ENCODE data around the gene ATG9A.
A peak's percentile ranks its signal among the peaks of the same experiment; 100 is the strongest.

ATG9A gene

GRCh38 chr2:219229305-219230058 is at the start of gene ATG9A, which contains the start of gene ANKZF1:
TSS of gene ATG9A (minus strand) at chr2:219229636. CDS start at chr2:219228024, 1,612 bp downstream.
TSS of gene ANKZF1 (plus strand) at chr2:219229806. CDS start at chr2:219230258, 452 bp downstream.
- peaks cover 48% of the 10 kb centered on the region for H3K36me3 Mint-ChIP-seq (ENCODE audit: low read depth)
- ATAC-seq (peak; percentile 98), DNase-seq (peak; percentile 97)
- H3K27ac Mint-ChIP-seq = peak within 1 kb of the TSS; percentile 100
- H3K4me3 Mint-ChIP-seq = peak within 1 kb of the TSS; percentile 100
- peaks cover 41% of the 10 kb centered on the region for H3K4me1 Mint-ChIP-seq
- H3K9me3 Mint-ChIP-seq = no peaks in the 10 kb centered on the region
- H3K27me3 Mint-ChIP-seq = no peaks in the 10 kb centered on the region

GRCh38 chr2:219278655-219279150 is 49.3 kb upstream of the ATG9A start:
- peak overlapping the region; percentile 79 for H3K4me3 Mint-ChIP-seq
- no peak for DNase-seq
- peaks cover 50% of the 10 kb centered on the region for H3K4me1 Mint-ChIP-seq
- H3K36me3 Mint-ChIP-seq (ENCODE audit: low read depth) = peaks cover 12% of the 10 kb centered on the region
- H3K9me3 Mint-ChIP-seq = no peaks in the 10 kb centered on the region
- ATAC-seq = no peak
- H3K27me3 Mint-ChIP-seq = no peaks in the 10 kb centered on the region
- peak overlapping the region; percentile 86 for H3K27ac Mint-ChIP-seq

DNA sequence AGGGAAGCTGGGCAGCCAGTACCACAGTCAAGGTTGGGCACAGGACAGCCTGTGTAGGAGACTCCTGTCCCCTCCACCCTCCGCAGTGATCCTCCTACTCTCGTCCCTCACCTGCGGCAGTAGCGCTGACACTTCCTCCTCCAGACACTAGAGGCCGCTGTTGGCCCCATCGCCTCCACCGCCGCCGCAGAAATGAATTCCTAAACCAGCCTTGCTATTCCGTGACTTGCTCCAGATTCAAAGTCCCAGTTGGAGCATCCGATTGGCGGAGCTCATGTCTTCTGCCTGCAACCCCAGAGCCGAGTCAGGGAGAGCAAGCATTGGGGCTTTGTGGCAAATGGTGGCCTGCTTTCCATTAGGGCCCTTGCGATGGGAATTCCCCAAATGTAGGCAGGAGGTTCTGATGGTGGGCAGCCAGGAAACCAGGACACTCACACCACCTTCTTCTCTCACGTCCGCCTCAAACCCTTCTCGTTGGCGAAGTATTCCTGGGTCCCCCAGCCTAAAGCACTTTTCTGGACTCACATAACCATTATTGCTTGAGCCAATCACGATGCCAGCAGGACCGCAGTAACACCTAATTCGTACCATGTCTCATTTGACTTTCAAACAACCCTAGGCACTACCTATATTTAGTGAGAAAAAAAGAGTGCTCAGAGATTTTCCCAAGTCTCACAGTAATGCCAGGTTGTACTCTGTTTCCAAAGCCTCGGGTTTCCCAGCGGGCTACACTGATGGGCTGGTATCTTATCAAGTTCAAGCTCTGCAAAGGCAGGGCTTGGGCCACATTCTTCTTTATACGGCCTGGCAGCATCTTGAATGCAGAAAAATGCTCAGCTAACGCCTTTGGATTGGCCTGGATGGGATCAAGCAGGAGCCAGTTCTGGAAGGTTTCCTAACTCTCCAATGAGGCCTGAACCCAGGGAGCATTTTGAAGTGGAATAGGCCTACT is 48.5 kb upstream of the ATG9A start:
- Mint-ChIP-seq H3K4me3 (peak overlapping the region; percentile 79), H3K27me3 (no peaks in the 10 kb centered on the region), H3K36me3 (ENCODE audit: low read depth) (peaks cover 11% of the 10 kb centered on the region), H3K4me1 (peaks cover 56% of the 10 kb centered on the region), H3K27ac (peak overlapping the region; percentile 86), H3K9me3 (no peaks in the 10 kb centered on the region)
- DNase-seq (peak; percentile 82), ATAC-seq (no peak)

- H3K27me3 Mint-ChIP-seq = no peaks in the 10 kb centered on the region
- no peak overlapping the region for H3K4me3 Mint-ChIP-seq
- no peak overlapping the region for H3K27ac Mint-ChIP-seq
- DNase-seq = no peak
- H3K36me3 Mint-ChIP-seq (ENCODE audit: low read depth) = no peaks in the 10 kb centered on the region
- H3K9me3 Mint-ChIP-seq = no peaks in the 10 kb centered on the region
- ATAC-seq = no peak
- peaks cover 36% of the 10 kb centered on the region for H3K4me1 Mint-ChIP-seq
Observed at GRCh38 chr2:219274361-219274921, 45.0 kb upstream of the ATG9A start.

DNA sequence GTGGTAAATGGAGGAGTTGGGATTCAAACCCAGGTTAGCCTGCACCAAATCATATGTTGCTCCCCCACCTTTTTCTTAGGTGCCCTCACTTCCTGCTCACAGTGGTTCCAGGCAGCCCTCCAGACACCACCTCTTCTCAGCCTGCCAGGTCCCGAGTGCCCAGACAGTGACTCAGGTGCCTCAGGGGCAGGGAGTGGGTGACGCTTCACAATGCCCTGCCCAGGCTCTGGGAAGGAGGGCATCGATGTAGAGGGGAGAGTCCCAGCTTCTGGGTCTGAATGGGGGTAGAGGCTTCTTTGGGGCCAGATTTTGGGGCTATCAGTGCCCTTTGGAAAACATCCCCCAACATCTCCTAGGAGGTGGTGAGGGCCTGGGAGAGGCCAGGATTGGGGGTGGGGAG is 44.5 kb upstream of the ATG9A start:
- H3K27ac Mint-ChIP-seq = no peak overlapping the region
- H3K9me3 Mint-ChIP-seq = no peaks in the 10 kb centered on the region
- H3K27me3 Mint-ChIP-seq = no peaks in the 10 kb centered on the region
- DNase-seq = no peak
- H3K4me3 Mint-ChIP-seq = no peak overlapping the region
- H3K4me1 Mint-ChIP-seq = peaks cover 36% of the 10 kb centered on the region
- ATAC-seq = no peak
- H3K36me3 Mint-ChIP-seq (ENCODE audit: low read depth) = no peaks in the 10 kb centered on the region

DNA sequence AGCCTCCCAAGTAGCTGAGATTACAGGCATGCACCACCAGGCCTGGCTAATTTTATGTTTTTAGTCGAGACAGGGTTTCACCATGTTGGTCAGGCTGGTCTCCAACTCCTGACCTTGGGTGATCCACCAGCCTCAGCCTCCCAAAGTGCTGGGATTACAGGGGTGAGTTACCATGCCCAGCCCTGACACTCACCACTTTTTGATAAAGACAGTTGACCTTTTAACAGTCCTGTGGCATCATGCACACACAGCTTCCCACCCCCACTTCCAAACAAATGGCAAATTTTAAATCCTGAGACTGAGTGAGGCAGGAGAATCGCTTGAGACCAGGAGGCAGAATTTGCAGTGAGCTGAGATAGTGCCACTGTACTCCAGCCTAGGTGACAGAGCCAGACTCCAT is 43.6 kb upstream of the ATG9A start:
- peak; percentile 64 for ATAC-seq
- H3K36me3 Mint-ChIP-seq (ENCODE audit: low read depth) = no peaks in the 10 kb centered on the region
- no peaks in the 10 kb centered on the region for H3K27me3 Mint-ChIP-seq
- no peak overlapping the region for H3K27ac Mint-ChIP-seq
- DNase-seq = no peak
- H3K4me3 Mint-ChIP-seq = no peak overlapping the region
- H3K4me1 Mint-ChIP-seq = peaks cover 26% of the 10 kb centered on the region
- no peaks in the 10 kb centered on the region for H3K9me3 Mint-ChIP-seq

- no peaks in the 10 kb centered on the region for H3K27me3 Mint-ChIP-seq
- no peaks in the 10 kb centered on the region for H3K36me3 Mint-ChIP-seq (ENCODE audit: low read depth)
- DNase-seq = no peak
Observed at GRCh38 chr2:219272356-219272755, 42.9 kb upstream of the ATG9A start.

GRCh38 chr2:219271021-219271420 is 41.6 kb upstream of the ATG9A start:
- no peak for ATAC-seq
- DNase-seq = no peak
- no peak overlapping the region for H3K4me3 Mint-ChIP-seq
- H3K27ac Mint-ChIP-seq = no peak overlapping the region
- peaks cover 14% of the 10 kb centered on the region for H3K4me1 Mint-ChIP-seq
- no peaks in the 10 kb centered on the region for H3K9me3 Mint-ChIP-seq
- H3K27me3 Mint-ChIP-seq = no peaks in the 10 kb centered on the region
- H3K36me3 Mint-ChIP-seq (ENCODE audit: low read depth) = no peaks in the 10 kb centered on the region

More at GRCh38 chr2:219272356-219272755, 42.9 kb upstream of the ATG9A start:
- Mint-ChIP-seq H3K9me3 (no peaks in the 10 kb centered on the region), H3K4me1 (peaks cover 20% of the 10 kb centered on the region), H3K4me3 (no peak overlapping the region), H3K27ac (no peak overlapping the region)
- no peak for ATAC-seq

DNA sequence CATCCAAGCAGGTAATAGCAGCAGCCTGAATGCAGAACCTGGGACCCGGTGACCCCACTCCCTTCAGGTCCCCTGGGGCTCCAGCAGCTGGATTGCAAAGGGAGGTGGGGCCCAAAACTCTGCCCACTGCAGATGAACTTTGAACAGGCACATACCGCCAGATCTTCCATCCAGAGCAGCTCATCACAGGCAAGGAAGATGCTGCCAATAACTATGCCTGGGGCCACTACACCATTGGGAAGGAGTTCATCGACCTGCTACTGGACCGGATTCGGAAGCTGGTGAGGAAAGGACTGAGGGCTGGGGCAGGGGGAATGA is 40.6 kb upstream of the ATG9A start:
- ATAC-seq (no peak), DNase-seq (no peak)
- Mint-ChIP-seq H3K27ac (no peak overlapping the region), H3K4me1 (peaks cover 14% of the 10 kb centered on the region), H3K36me3 (ENCODE audit: low read depth) (no peaks in the 10 kb centered on the region), H3K4me3 (no peak overlapping the region), H3K27me3 (no peaks in the 10 kb centered on the region), H3K9me3 (no peaks in the 10 kb centered on the region)

GRCh38 chr2:219269362-219270054 is 40.1 kb upstream of the ATG9A start:
- ATAC-seq = no peak
- H3K4me1 Mint-ChIP-seq = peaks cover 14% of the 10 kb centered on the region
- H3K36me3 Mint-ChIP-seq (ENCODE audit: low read depth) = no peaks in the 10 kb centered on the region
- no peaks in the 10 kb centered on the region for H3K9me3 Mint-ChIP-seq
- no peak overlapping the region for H3K4me3 Mint-ChIP-seq
- no peak for DNase-seq
- H3K27me3 Mint-ChIP-seq = no peaks in the 10 kb centered on the region
- no peak overlapping the region for H3K27ac Mint-ChIP-seq

- DNase-seq = no peak
- ATAC-seq = no peak
- peaks cover 8% of the 10 kb centered on the region for H3K4me1 Mint-ChIP-seq
- no peak overlapping the region for H3K27ac Mint-ChIP-seq
- H3K27me3 Mint-ChIP-seq = no peaks in the 10 kb centered on the region
- H3K9me3 Mint-ChIP-seq = no peaks in the 10 kb centered on the region
- H3K36me3 Mint-ChIP-seq (ENCODE audit: low read depth) = no peaks in the 10 kb centered on the region
- no peak overlapping the region for H3K4me3 Mint-ChIP-seq
Observed at GRCh38 chr2:219268294-219268693, 38.9 kb upstream of the ATG9A start.

DNA sequence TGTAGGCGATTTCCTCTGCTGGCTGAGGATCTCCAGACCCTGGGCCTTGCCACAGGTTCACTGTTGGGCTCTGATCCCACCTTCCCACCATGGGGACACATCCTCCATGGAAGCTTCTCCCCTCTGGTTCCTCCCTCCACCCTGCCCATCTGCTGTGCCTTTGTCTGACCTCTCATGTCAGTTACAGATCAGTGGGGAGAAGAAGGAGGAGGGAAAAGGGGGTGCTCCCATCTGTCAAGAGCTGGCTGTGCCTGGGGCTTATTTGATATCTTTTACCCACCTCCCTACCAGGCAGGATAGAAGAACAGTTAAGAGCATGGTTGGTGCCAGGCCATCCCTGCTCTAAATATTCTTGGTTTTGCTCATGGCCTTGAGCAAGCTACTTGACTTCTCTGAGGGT is 37.5 kb upstream of the ATG9A start:
- H3K4me3 Mint-ChIP-seq = no peak overlapping the region
- no peaks in the 10 kb centered on the region for H3K9me3 Mint-ChIP-seq
- ATAC-seq = no peak
- H3K27me3 Mint-ChIP-seq = no peaks in the 10 kb centered on the region
- H3K27ac Mint-ChIP-seq = no peak overlapping the region
- no peaks in the 10 kb centered on the region for H3K36me3 Mint-ChIP-seq (ENCODE audit: low read depth)
- DNase-seq = no peak
- H3K4me1 Mint-ChIP-seq = no peaks in the 10 kb centered on the region

GRCh38 chr2:219266232-219266631 is 36.8 kb upstream of the ATG9A start:
- DNase-seq (no peak), ATAC-seq (no peak)
- Mint-ChIP-seq H3K27ac (no peak overlapping the region), H3K4me3 (no peak overlapping the region), H3K36me3 (ENCODE audit: low read depth) (no peaks in the 10 kb centered on the region), H3K27me3 (no peaks in the 10 kb centered on the region), H3K9me3 (no peaks in the 10 kb centered on the region), H3K4me1 (peaks cover under 1% of the 10 kb centered on the region)

All from activated naive CD8-positive, alpha-beta T cell treated with anti-CD3 and anti-CD28 coated beads, Interleukin-2, amount 50 U/mL, for 24 hours (primary cell).